Muscle layer of colon (tissue), 2 donors: ENCODE measurements around the gene PDIA5.

Source experiments
- H3K27ac ChIP-seq: one replicate; pipeline ENCODE4 v1.7.0; 2013; ENCODE audit warnings: low read depth, mild to moderate bottlenecking, low read length, moderate library complexity
- H3K27me3 ChIP-seq, 2 donors: one replicate each; pipeline ENCODE4 v1.7.0; 2013; ENCODE audit warnings: low read length in 2 of 2, mild to moderate bottlenecking in 2 of 2; ENCODE audit not compliant: insufficient read depth in 2 of 2, control insufficient read depth in 1 of 2
- H3K36me3 ChIP-seq: one replicate; pipeline ENCODE4 v1.7.0; 2013; ENCODE audit warnings: mild to moderate bottlenecking, low read length; ENCODE audit not compliant: insufficient read depth
- H3K4me1 ChIP-seq: one replicate; pipeline ENCODE4 v1.7.0; 2013; ENCODE audit warnings: mild to moderate bottlenecking, low read length; ENCODE audit not compliant: insufficient read depth
- H3K4me3 ChIP-seq, 2 donors: one replicate each; pipeline ENCODE4 v1.7.0; 2013; ENCODE audit warnings: low read length in 2 of 2, low read depth in 1 of 2, mild to moderate bottlenecking in 1 of 2, moderate library complexity in 1 of 2
- H3K9ac ChIP-seq: one replicate; pipeline ENCODE4 v1.7.0; 2013; ENCODE audit warnings: low read length
- H3K9me3 ChIP-seq: one replicate; pipeline ENCODE4 v1.7.0; 2013; ENCODE audit warnings: mild to moderate bottlenecking, low read length
- donor health status: abdominal sarcoma.
- donor health status: Adenocarcinoma of cecum.

Gene PDIA5

GRCh38 chr3:123084738-123085237 lies 18.0 kb downstream of the PDIA5 start:
- Histone ChIP-seq H3K9me3 (no peaks in the 10 kb centered on the region), H3K36me3 (no peaks in the 10 kb centered on the region), H3K27me3 (no peaks in the 10 kb centered on the region), H3K27ac (peak overlapping the region; percentile 65), H3K9ac (no peak overlapping the region), H3K4me1 (peaks cover 84% of the 10 kb centered on the region), H3K4me3 (peak overlapping the region in 1 of 2 donors; percentile 8)

DNA sequence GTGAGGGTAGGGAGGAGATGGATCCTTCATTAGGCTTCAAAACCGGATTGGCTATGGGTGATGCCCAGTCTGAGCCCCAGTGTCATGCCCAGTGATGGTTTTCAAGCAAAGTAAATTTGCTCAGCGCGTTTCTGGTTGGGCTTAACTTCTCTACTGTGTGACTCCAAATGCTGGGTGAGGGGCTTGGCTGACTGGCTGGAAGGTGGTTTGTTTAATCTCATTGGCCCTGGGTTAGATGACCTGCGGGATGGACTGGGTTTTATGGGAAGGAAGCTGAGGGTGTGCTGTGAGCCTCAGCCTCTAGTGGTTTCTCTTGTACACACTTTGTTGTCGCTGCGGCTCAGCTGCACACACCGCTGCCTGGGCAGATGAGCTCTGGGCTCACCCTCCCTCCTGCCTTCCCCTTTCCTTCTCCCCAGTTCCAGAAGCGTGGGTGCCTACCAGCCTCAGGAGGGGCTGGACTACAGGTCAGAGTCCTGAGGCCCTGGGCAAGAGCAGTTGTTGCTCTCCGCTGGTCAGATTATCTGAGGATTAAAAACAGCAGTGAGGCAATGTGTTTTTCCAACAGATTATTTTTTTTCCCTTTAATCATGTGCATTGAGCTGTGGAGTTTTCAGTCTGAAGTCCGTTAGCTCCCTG lies 18.6 kb downstream of the PDIA5 start:
- Histone ChIP-seq H3K9ac (no peak overlapping the region), H3K4me1 (peaks cover 84% of the 10 kb centered on the region), H3K27ac (peak overlapping the region; percentile 65), H3K9me3 (no peaks in the 10 kb centered on the region), H3K27me3 (no peaks in the 10 kb centered on the region), H3K36me3 (no peaks in the 10 kb centered on the region), H3K4me3 (peak overlapping the region in 1 of 2 donors; percentile 8)

DNA sequence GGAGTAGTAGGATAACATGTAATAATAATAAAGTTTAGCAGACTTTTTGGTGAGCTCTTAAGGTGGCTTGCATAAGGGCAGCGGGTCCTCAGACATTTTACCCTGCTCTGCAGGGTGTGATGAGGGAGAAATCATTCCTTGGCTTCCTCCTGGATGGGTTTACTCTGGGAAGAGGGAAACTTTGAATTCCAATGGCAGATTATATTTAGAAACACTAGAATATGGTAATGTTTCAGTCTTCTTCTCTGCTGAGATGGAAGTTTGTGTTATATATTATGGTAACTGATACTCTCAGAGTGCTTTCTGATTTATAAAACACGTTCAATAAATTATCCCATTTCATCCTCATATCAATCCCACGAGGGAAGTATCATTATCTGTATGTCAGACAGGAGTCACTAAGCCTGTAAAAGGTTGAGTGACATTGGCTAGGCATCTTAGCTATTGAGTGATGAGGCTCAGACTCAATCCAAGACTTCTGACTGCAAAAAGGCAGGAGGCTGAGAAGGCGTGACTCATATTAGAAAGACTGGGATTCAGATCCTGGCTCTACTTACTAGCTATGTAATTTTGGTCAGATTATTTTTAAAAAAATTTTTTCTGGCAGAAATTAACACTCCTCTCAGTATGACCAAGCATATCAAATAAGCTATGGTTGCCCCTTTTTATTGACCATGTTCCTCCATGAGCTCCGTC lies 19.3 kb downstream of the PDIA5 start:
- H3K27me3 ChIP-seq: no peaks in the 10 kb centered on the region
- H3K36me3 ChIP-seq: no peaks in the 10 kb centered on the region
- H3K27ac ChIP-seq: peak overlapping the region; percentile 65
- no peak overlapping the region for H3K4me3 ChIP-seq
- H3K4me1 ChIP-seq: peaks cover 84% of the 10 kb centered on the region
- no peak overlapping the region for H3K9ac ChIP-seq
- no peaks in the 10 kb centered on the region for H3K9me3 ChIP-seq

GRCh38 chr3:123088387-123088786 lies 21.6 kb downstream of the PDIA5 start:
- Histone ChIP-seq H3K9me3 (no peaks in the 10 kb centered on the region), H3K36me3 (peaks cover 7% of the 10 kb centered on the region), H3K4me3 (no peak overlapping the region), H3K9ac (no peak overlapping the region), H3K27ac (no peak overlapping the region), H3K4me1 (peaks cover 65% of the 10 kb centered on the region), H3K27me3 (no peaks in the 10 kb centered on the region)

- H3K9me3 ChIP-seq: no peaks in the 10 kb centered on the region
- peak overlapping the region; percentile 86 for H3K27ac ChIP-seq
- peaks cover 7% of the 10 kb centered on the region for H3K36me3 ChIP-seq
- peaks cover 51% of the 10 kb centered on the region for H3K4me1 ChIP-seq
- no peaks in the 10 kb centered on the region for H3K27me3 ChIP-seq
- H3K9ac ChIP-seq: peak overlapping the region; percentile 3
- H3K4me3 ChIP-seq: no peak overlapping the region
These were observed 22.9 kb downstream of the PDIA5 start for GRCh38 chr3:123089611-123090331.

DNA sequence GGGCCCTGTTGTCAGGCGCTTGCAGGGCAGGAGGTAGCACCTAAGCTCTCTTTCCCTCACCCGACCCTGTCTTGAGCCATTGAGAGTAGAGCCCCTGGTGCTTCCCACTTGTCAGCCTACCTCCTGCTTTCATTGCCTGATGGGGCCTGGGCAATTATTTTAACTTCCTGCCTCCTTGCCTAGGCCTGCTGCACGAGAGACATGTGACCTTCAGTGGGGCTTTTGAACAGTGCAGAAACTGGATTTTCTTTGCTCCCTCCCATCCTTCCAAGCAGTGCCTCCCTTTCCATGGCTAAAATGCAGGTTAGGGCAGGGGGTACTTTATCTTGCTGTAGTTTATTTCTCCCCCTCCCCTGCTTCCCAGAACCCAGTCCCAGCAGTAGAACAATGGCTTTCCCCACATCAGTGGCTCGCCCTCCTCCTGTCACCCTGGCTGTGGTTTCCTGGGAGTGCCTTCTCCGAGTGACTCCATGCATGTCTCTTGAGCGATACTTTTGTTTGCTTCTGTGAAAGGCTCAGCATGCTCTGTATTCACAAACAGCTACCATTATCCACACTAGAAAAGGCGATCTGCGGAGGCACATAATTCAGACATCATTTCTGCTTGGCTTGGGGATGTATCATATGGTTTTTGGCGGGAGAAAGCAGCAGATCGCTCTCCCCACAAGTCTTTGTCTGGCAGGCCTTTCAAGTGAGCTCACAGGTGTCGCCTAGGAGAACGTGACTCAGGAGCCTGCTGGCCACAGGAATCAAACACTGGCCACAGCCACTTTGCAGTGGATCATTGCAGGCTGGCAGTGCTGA lies 24.1 kb downstream of the PDIA5 start:
- Histone ChIP-seq H3K27ac (peak overlapping the region; percentile 86), H3K9ac (no peak overlapping the region), H3K27me3 (no peaks in the 10 kb centered on the region), H3K36me3 (peaks cover 7% of the 10 kb centered on the region), H3K9me3 (no peaks in the 10 kb centered on the region), H3K4me3 (no peak overlapping the region), H3K4me1 (peaks cover 43% of the 10 kb centered on the region)

DNA sequence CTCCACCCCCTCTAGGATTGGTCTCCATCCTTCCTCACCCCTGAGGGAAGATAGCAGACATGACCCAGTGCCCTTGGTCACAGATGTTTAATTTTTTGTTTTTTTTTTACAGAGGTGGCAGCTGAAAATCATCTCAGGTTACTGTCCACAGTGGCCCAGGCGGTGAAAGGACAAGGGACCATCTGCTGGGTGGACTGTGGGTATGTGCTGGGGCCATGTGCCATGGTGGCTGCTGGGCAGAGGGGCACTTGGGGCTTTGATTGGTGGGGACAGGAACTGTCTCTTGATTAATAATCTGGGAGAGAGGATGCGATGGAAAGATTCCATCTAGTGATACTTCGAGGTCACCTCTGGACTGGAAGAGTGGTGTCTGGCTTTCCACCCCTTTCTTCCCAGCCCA lies 25.4 kb downstream of the PDIA5 start:
- Histone ChIP-seq H3K9ac (no peak overlapping the region), H3K36me3 (peaks cover 7% of the 10 kb centered on the region), H3K27ac (no peak overlapping the region), H3K27me3 (no peaks in the 10 kb centered on the region), H3K4me3 (no peak overlapping the region), H3K9me3 (no peaks in the 10 kb centered on the region), H3K4me1 (peaks cover 48% of the 10 kb centered on the region)

GRCh38 chr3:123093696-123094095 lies 26.9 kb downstream of the PDIA5 start:
- Histone ChIP-seq H3K36me3 (peaks cover 7% of the 10 kb centered on the region), H3K9me3 (no peaks in the 10 kb centered on the region), H3K27ac (no peak overlapping the region), H3K4me3 (no peak overlapping the region), H3K9ac (no peak overlapping the region), H3K27me3 (no peaks in the 10 kb centered on the region), H3K4me1 (peaks cover 59% of the 10 kb centered on the region)

DNA sequence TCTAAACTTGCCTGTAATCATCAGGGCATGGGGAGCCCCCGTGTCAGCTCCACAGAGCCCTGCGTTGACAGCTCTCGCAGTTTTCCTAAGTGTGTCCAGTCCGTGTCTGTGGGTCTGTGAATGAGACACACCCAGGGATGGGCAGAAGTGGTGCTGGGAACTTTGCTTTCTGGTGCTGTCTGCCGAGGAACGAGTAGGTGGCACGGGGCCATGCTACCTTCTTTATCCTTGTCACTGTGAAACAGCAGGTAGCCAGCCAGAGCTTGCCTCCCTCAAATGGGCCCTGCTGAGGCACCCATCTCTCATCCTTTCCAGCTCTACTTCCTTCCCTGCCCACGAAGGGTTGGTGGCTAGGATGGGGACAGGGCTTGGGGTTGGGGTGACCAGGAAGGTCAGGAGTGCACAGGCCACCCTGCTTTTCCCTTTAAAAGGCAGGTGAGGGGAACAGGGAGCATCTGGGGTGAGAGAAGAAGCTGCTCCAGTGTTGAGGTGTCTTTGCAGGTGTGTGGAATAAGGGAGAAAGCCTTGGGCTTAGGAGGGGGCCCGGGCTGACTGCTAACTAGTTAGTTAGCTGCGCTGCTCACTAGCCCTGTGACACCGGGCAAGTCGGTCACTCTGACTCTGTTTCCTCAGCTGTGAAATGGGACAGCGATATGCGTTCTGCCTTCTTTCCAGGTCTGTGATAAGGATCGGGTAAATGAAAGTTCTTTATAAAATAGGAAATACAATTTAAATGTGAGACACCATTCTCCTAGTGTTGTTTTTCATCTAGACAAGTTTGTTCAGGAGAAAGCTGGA lies 27.9 kb downstream of the PDIA5 start:
- Histone ChIP-seq H3K4me1 (peaks cover 59% of the 10 kb centered on the region), H3K27me3 (no peaks in the 10 kb centered on the region), H3K36me3 (peaks cover 7% of the 10 kb centered on the region), H3K4me3 (no peak overlapping the region), H3K9ac (no peak overlapping the region), H3K27ac (no peak overlapping the region), H3K9me3 (no peaks in the 10 kb centered on the region)

- no peaks in the 10 kb centered on the region for H3K27me3 ChIP-seq
- H3K4me3 ChIP-seq: no peak overlapping the region
- H3K9ac ChIP-seq: no peak overlapping the region
- H3K36me3 ChIP-seq: peaks cover 7% of the 10 kb centered on the region
- H3K4me1 ChIP-seq: peaks cover 48% of the 10 kb centered on the region
- no peak overlapping the region for H3K27ac ChIP-seq
- H3K9me3 ChIP-seq: no peaks in the 10 kb centered on the region
These were observed 29.3 kb downstream of the PDIA5 start for GRCh38 chr3:123096126-123096525.
